ELF-1 (cell line): ENCODE data around the gene MED31.
"Not testable (repeated sequence)": the region's sequence is repeated elsewhere in the genome, so short reads cannot be mapped to it uniquely, and the experiment has no call there.

Experiments
- DNase-seq: peaks from one replicate; pipeline ENCODE4 v3.0.0-alpha.2; 2016; ENCODE audit warnings: low read depth, low spot score

Gene MED31

GRCh38 chr17:6677158-6677831 lies 25.9 kb upstream of the MED31 start:
- DNase-seq: peak; percentile 14

- DNase-seq: no peak
These were observed 25.4 kb upstream of the MED31 start for GRCh38 chr17:6676802-6677157.

GRCh38 chr17:6675201-6675825 lies 23.9 kb upstream of the MED31 start:
- DNase-seq: no peak

- DNase-seq: no peak
These were observed 23.2 kb upstream of the MED31 start for GRCh38 chr17:6674586-6674985.

- DNase-seq: no peak
These were observed 20.0 kb upstream of the MED31 start for GRCh38 chr17:6671431-6671830.

- no peak for DNase-seq
These were observed 19.6 kb upstream of the MED31 start for GRCh38 chr17:6670999-6671398.

GRCh38 chr17:6670571-6670970 lies 19.2 kb upstream of the MED31 start:
- no peak for DNase-seq

GRCh38 chr17:6669479-6670212 lies 18.2 kb upstream of the MED31 start:
- DNase-seq: no peak

GRCh38 chr17:6668727-6669425 lies 17.5 kb upstream of the MED31 start:
- DNase-seq: no peak

- DNase-seq: no peak
These were observed 16.8 kb upstream of the MED31 start for GRCh38 chr17:6668219-6668618.

- DNase-seq: no peak
These were observed 16.1 kb upstream of the MED31 start for GRCh38 chr17:6667516-6667915.

- no peak for DNase-seq
These were observed 15.2 kb upstream of the MED31 start for GRCh38 chr17:6666557-6666956.

- DNase-seq: peak; percentile 85
These were observed 14.7 kb upstream of the MED31 start for GRCh38 chr17:6666077-6666521.

GRCh38 chr17:6663200-6663599 lies 11.8 kb upstream of the MED31 start:
- DNase-seq: not testable (repeated sequence)

GRCh38 chr17:6661464-6661848 lies 10.1 kb upstream of the MED31 start:
- no peak for DNase-seq

GRCh38 chr17:6660805-6661463 lies 9.5 kb upstream of the MED31 start:
- no peak for DNase-seq

GRCh38 chr17:6660101-6660500 lies 8.7 kb upstream of the MED31 start:
- DNase-seq: no peak

- not testable (repeated sequence) for DNase-seq
These were observed 7.0 kb upstream of the MED31 start for GRCh38 chr17:6658411-6658810.

GRCh38 chr17:6657633-6658287 lies 6.4 kb upstream of the MED31 start:
- DNase-seq: no peak

GRCh38 chr17:6656797-6657632 lies 5.6 kb upstream of the MED31 start:
- peak; percentile 46 for DNase-seq
